HCT116 (cell line): Measurements from ENCODE around the gene GPSM3. TPM values are rescaled to one million over a fixed set of nuclear protein-coding genes. Genes with fewer than 3 reads are reported as not detected.

ENCODE experiments used
- ATAC-seq: fragments of 200-7000 bp; cut with Tn5 transposase; 2 replicates; pipeline ENCODE4 v1.9.1; 2020; ENCODE audit warnings: mild to moderate bottlenecking, moderate library complexity
- Bru-seq: library from RNA; stranded (reverse); fragments of 400-500 nt; gene quantifications from one replicate; lab custom pipeline; 2021; lab: Mats Ljungman, UMichigan
- BruChase-seq, 2 experiments: library from RNA; stranded (reverse); fragments of 400-500 nt; gene quantifications; one replicate each; lab custom pipeline; 2021; lab: Mats Ljungman, UMichigan
- BruUV-seq: library from RNA; stranded (reverse); fragments of 400-500 nt; replicated peaks from 2 replicates; lab custom pipeline; 2021; lab: Mats Ljungman, UMichigan
- CTCF ChIA-PET: fragments of 300-600 bp; sonication (Branson Sonifier 250); formaldehyde crosslinking; loops from one replicate; lab custom pipeline; 2021; ENCODE audit warnings: antibody characterized with exemption; lab: Charles Lee
- POLR2A ChIA-PET: fragments of 300-600, 350-600 bp; sonication (Branson Sonifier 250); formaldehyde crosslinking; loops from one replicate; lab custom pipeline; 2021; ENCODE audit warnings: antibody characterized with exemption; lab: Charles Lee
- RAD21 ChIA-PET, 2 experiments: fragments of 300-600 bp; sonication (Branson Sonifier 250); formaldehyde crosslinking; loops; one replicate each; lab custom pipeline; 2023; ENCODE audit warnings: low total read pairs in 2 of 2; ENCODE audit not compliant: uncharacterized antibody in 2 of 2, unreplicated experiment in 2 of 2, low non-redundant PET in 1 of 2; lab: Charles Lee
- DNase-seq: peaks from one replicate; pipeline ENCODE4 v3.0.0-alpha.2; 2010; ENCODE audit warnings: low read depth, low spot score
- H2AFZ ChIP-seq: fragments of 200-600 bp; shearing (Covaris generic), sonication (generic); 2 replicates; pipeline ENCODE4 v1.6.1; 2017; ENCODE audit warnings: low read depth, mixed run types, mixed read lengths, antibody characterized with exemption, low read length; ENCODE audit not compliant: poor library complexity, severe bottlenecking
- H3K27ac ChIP-seq: 2 replicates; pipeline ENCODE4 v1.5.1; 2012; ENCODE audit warnings: low read depth, low read length
- H3K27me3 ChIP-seq: fragments of 200-600 bp; sonication (generic); 2 replicates; pipeline ENCODE4 v1.6.1; 2016; ENCODE audit warnings: mixed run types, low read length, mixed read lengths; ENCODE audit not compliant: insufficient read depth
- H3K36me3 ChIP-seq, 2 experiments: fragments of 200-500 bp in 1 of 2; fragments of 200-600 bp in 1 of 2; sonication (Bioruptor generic) in 1 of 2; sonication (generic) in 1 of 2; 2 replicates each; pipeline versions ENCODE4 v1.5.1 to v1.6.1; 2014 to 2016; ENCODE audit warnings: low read length in 2 of 2, inconsistent platforms in 1 of 2, mixed read lengths in 1 of 2, mixed run types in 1 of 2; ENCODE audit not compliant: insufficient read depth in 2 of 2, control insufficient read depth in 1 of 2
- H3K4me1 ChIP-seq, 2 experiments: fragments of 200-600 bp in 1 of 2; sonication (generic) in 1 of 2; 2 replicates each; pipeline versions ENCODE4 v1.5.1 to v1.6.1; 2012 to 2017; ENCODE audit warnings: low read length in 2 of 2, inconsistent platforms in 1 of 2, mild to moderate bottlenecking in 1 of 2, mixed read lengths in 1 of 2, mixed run types in 1 of 2, moderate library complexity in 1 of 2; ENCODE audit not compliant: insufficient read depth in 2 of 2, control insufficient read depth in 1 of 2
- H3K4me2 ChIP-seq: fragments of 200-600 bp; sonication (generic); 2 replicates; pipeline ENCODE4 v1.6.1; 2017; ENCODE audit warnings: mixed run types, low read length, mixed read lengths
- H3K4me3 ChIP-seq, 2 experiments: fragments of 200-600 bp in 1 of 2; sonication (generic) in 1 of 2; replicated peaks in 1 of 2; 2 replicates each; pipeline ENCODE4 v1.5.1; 2011 to 2016; ENCODE audit warnings: low read length in 2 of 2, control low read depth in 1 of 2, low read depth in 1 of 2, mild to moderate bottlenecking in 1 of 2, mixed read lengths in 1 of 2, mixed run types in 1 of 2
- H3K79me2 ChIP-seq: fragments of 200-600 bp; sonication (generic); 2 replicates; pipeline ENCODE4 v1.6.1; 2017; ENCODE audit warnings: mild to moderate bottlenecking, mixed run types, low read length, moderate library complexity, mixed read lengths; ENCODE audit not compliant: insufficient read depth
- H3K9ac ChIP-seq: fragments of 200-600 bp; sonication (generic); 2 replicates; pipeline ENCODE4 v1.6.1; 2016; ENCODE audit warnings: low read length, mixed read lengths
- H3K9me2 ChIP-seq: fragments of 200-600 bp; sonication (generic), shearing (Covaris generic); 2 replicates; pipeline ENCODE4 v1.6.1; 2017; ENCODE audit warnings: mixed run types, mild to moderate bottlenecking, moderate library complexity; ENCODE audit not compliant: insufficient read depth
- H3K9me3 ChIP-seq, 2 experiments: fragments of 200-500 bp in 1 of 2; fragments of 200-600 bp in 1 of 2; sonication (Bioruptor generic) in 1 of 2; sonication (generic) in 1 of 2; 2 replicates each; pipeline ENCODE4 v1.6.1; 2014 to 2017; ENCODE audit warnings: low read length in 2 of 2, mixed read lengths in 2 of 2, inconsistent platforms in 1 of 2, low read depth in 1 of 2, mild to moderate bottlenecking in 1 of 2, mixed run types in 1 of 2, moderate library complexity in 1 of 2; ENCODE audit not compliant: control insufficient read depth in 1 of 2, insufficient read depth in 1 of 2
- H4K20me1 ChIP-seq: fragments of 200-600 bp; sonication (generic), shearing (Covaris generic); 2 replicates; pipeline ENCODE4 v1.6.1; 2017; ENCODE audit warnings: mixed run types, mild to moderate bottlenecking, moderate library complexity; ENCODE audit not compliant: insufficient read depth
- CEBPB ChIP-seq: IDR thresholded peaks from 2 replicates; pipeline ENCODE4 v1.6.1; 2012; ENCODE audit warnings: low read depth
- EGR1 ChIP-seq: IDR thresholded peaks from 2 replicates; pipeline ENCODE4 v1.6.1; 2012; ENCODE audit warnings: low read depth
- EZH2phosphoT487 ChIP-seq: fragments of 200-600 bp; IDR thresholded peaks from 2 replicates; pipeline ENCODE4 v1.6.1; 2018; ENCODE audit warnings: antibody characterized with exemption, borderline replicate concordance
- FOSL1 ChIP-seq: IDR thresholded peaks from 2 replicates; pipeline ENCODE4 v1.6.1; 2012; ENCODE audit warnings: low read depth
- MAX ChIP-seq: IDR thresholded peaks from 2 replicates; pipeline ENCODE4 v1.6.1; 2012
- POLR2AphosphoS5 ChIP-seq: IDR thresholded peaks from 2 replicates; pipeline ENCODE4 v1.6.1; 2011; ENCODE audit warnings: mild to moderate bottlenecking, low read depth, low read length, moderate library complexity
- RAD21 ChIP-seq: IDR thresholded peaks from 2 replicates; pipeline ENCODE4 v1.6.1; 2012; ENCODE audit warnings: low read depth, mild to moderate bottlenecking
- REST ChIP-seq: IDR thresholded peaks from 2 replicates; pipeline ENCODE4 v1.6.1; 2012; ENCODE audit warnings: low read depth
- SP1 ChIP-seq: IDR thresholded peaks from 2 replicates; pipeline ENCODE4 v1.6.1; 2012; ENCODE audit warnings: low read depth
- SRF ChIP-seq: IDR thresholded peaks from 2 replicates; pipeline ENCODE4 v1.6.1; 2012; ENCODE audit warnings: low read depth
- YY1 ChIP-seq: IDR thresholded peaks from 2 replicates; pipeline ENCODE4 v1.6.1; 2011; ENCODE audit warnings: low read length, low read depth, moderate library complexity, mild to moderate bottlenecking; ENCODE audit not compliant: insufficient replicate concordance; ENCODE audit errors: extremely low read depth
- ZFX ChIP-seq: fragments of 450-650 bp; IDR thresholded peaks from 2 replicates; pipeline ENCODE4 v1.6.1; 2017
- ZNF274 ChIP-seq: fragments of 200-500 bp; sonication (Bioruptor generic); IDR thresholded peaks from 2 replicates; pipeline ENCODE4 v1.6.1; 2014; ENCODE audit warnings: mild to moderate bottlenecking, low read depth, low read length, inconsistent platforms
- intact Hi-C: fragments of 100-400 bp; cut with micrococcal nuclease; formaldehyde crosslinking; loops from 2 replicates; pipeline ENCODE4 v1.10.0; 2022
- long read RNA-seq: library from polyadenylated mRNA; unstranded; transcript quantifications from one replicate; pipeline ENCODE4 v2.0.0, GENCODE V29; 2021; ENCODE audit not compliant: unreplicated experiment
- polyA plus RNA-seq: library from polyadenylated mRNA; unstranded; fragments of >200 nt; gene quantifications from 2 replicates; pipeline ENCODE4 v1.2.1, GENCODE V29; 2012; ENCODE audit warnings: missing spikeins
- total RNA-seq: library from RNA; stranded (reverse); gene quantifications from one replicate; pipeline ENCODE4 v1.2.1, GENCODE V29; 2021; ENCODE audit not compliant: unreplicated experiment

The GPSM3 gene
- total RNA-seq (1.2 TPM), Bru-seq, nascent RNA (percentile 30 among the genes with signal in this experiment), BruChase-seq, experiment 1, labeled RNA remaining after a 6-hour chase (percentile 49 among the genes with signal in this experiment), BruChase-seq, experiment 2, labeled RNA remaining after a 2-hour chase (percentile 37 among the genes with signal in this experiment)
- 1.8 and 2.2 TPM in 2 replicates for polyA plus RNA-seq
- long read RNA-seq, partial matches to known transcripts: 0 of 1 reads
- long read RNA-seq, other reads (novel, unspliced or antisense): 0 of 1 reads

- no peaks in the 10 kb centered on the region for H3K27me3 ChIP-seq
- peaks cover 13% of the 10 kb centered on the region for H3K79me2 ChIP-seq
- DNase-seq (no peak), ATAC-seq (no peak)
- BruUV-seq: no TSS peak
- H3K9me3 ChIP-seq: no peaks in the 10 kb centered on the region
- H3K9ac ChIP-seq: peak within 1 kb of the TSS; percentile 16; the same call in 1 of the 2 replicates
- peak within 1 kb of the TSS; percentile 52 for H3K4me2 ChIP-seq
- TF ChIP-seq FOSL1: no peak
- no peak for TF ChIP-seq ZFX
- TF ChIP-seq POLR2AphosphoS5: no peak
- no peak for TF ChIP-seq SRF
- TF ChIP-seq EGR1: no peak
- TF ChIP-seq EZH2phosphoT487: no peak
- TF ChIP-seq YY1: no peak
- no peak for TF ChIP-seq RAD21
- no peak for TF ChIP-seq CEBPB
- TF ChIP-seq MAX: no peak
- TF ChIP-seq SP1: no peak
- TF ChIP-seq REST: no peak
- no peak for TF ChIP-seq ZNF274
- POLR2A ChIA-PET: interaction anchor here (1.0 kb wide), 1 partner anchor 16 kb away, joined by 5 read pairs; no protein-coding TSS in a partner anchor
- H2AFZ ChIP-seq: no peak within 1 kb of the TSS
- CTCF ChIA-PET: no interaction called here
- intact Hi-C loops: no loop called here
- H3K9me2 ChIP-seq: no peaks in the 10 kb centered on the region
- no peak within 1 kb of the TSS for H3K4me3 ChIP-seq
- H3K36me3 ChIP-seq: no peaks in the 10 kb centered on the region
- peaks cover 33 to 69% of the 10 kb centered on the region in 2 experiments for H3K4me1 ChIP-seq
- H4K20me1 ChIP-seq: no peaks in the 10 kb centered on the region
- no peak within 1 kb of the TSS; the same call in 1 of the 2 replicates for H3K27ac ChIP-seq
- RAD21 ChIA-PET: no interaction called here
Measured at GRCh38 chr6:32192608-32193039, at the start of gene GPSM3. Gene GPSM3, minus strand, starts transcription at chr6:32192643. Its CDS starts 130 bp downstream, at chr6:32192513.
